ENCODE data around the gene PSMD13.
"Not testable (repeated sequence)": the region's sequence is repeated elsewhere in the genome, so short reads cannot be mapped to it uniquely, and the experiment has no call there.

Gene PSMD13

GRCh38 chr11:236774-237767, at the start of gene PSMD13:
TSS of gene PSMD13 (plus strand) at chr11:236976. CDS start at chr11:237050, 74 bp downstream.
- TF ChIP-seq CTCF (IDR thresholded peaks at IDR 0.05) = no peak

GRCh38 chr11:191490-192478, 45.0 kb upstream of the PSMD13 start:
- TF ChIP-seq CTCF (IDR thresholded peaks at IDR 0.05) = peak; percentile 37; the same call in 1 of the 2 replicates

- not testable (repeated sequence) for TF ChIP-seq CTCF (IDR thresholded peaks at IDR 0.05)
Observed at GRCh38 chr11:192674-193128, 44.1 kb upstream of the PSMD13 start, which contains the start of gene SCGB1C1. TSS of gene SCGB1C1 (plus strand) at chr11:193078. CDS start at chr11:193100, 22 bp downstream.

GRCh38 chr11:196786-197731, 39.7 kb upstream of the PSMD13 start:
- no peak for TF ChIP-seq CTCF (IDR thresholded peaks at IDR 0.05)

GRCh38 chr11:197741-198235, 39.0 kb upstream of the PSMD13 start:
- no peak for TF ChIP-seq CTCF (IDR thresholded peaks at IDR 0.05)

- no peak for TF ChIP-seq CTCF (IDR thresholded peaks at IDR 0.05)
Observed at GRCh38 chr11:198236-198806, 38.5 kb upstream of the PSMD13 start.
